ENCODE measurements around the gene CIB4. TPM values are rescaled to one million over a fixed set of nuclear protein-coding genes. Genes with fewer than 3 reads are reported as not detected.

Gene CIB4
- total and polyA plus RNA-seq, 9 donors: 3.9 TPM; not detected in 8

DNA sequence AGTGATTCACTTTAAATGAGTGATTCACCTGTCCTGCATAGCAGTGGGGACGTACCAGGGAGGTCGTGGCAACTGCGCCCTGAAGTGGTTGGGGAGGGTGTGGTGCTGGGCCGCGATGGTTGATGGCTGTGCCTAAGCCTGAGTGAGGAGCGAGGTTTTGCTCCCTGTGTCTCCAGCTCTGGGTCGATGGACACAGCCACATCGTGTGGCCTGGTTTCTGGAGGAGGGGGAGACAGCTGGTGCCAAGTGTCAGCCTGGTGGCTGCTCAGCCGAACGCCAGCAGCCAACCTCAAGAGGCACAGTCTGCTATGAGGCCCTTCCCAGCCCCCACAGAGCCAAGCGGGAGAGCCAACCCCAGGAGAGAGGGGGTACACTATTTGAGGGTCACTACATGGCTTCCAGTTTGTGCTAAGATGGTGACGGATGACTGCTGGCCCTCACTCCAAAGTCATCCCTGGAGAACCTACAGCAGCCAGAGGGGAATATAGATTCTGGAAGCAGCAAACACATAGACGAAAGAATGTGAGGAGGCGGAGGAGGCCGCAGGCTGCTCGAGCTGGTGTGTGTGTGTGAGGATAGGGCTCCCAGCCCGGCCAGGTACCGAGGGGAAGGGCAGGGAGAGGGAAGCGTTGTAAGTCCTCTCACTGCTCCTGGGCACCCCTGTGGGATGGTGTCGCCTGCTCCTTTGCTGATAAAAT lies 104.6 kb downstream of the CIB4 start:
- H3K36me3 ChIP-seq: no peaks in the 10 kb centered on the region
- TF ChIP-seq POLR2A (IDR thresholded peaks at IDR 0.05): no peak
- intact Hi-C loops (cut with DNase I): no loop called here
- no peaks in the 10 kb centered on the region for H3K9me3 ChIP-seq
- WGBS, 3 donors: 73 to 86% (median 81%) methylated on average over 20 of the region's 20 CpGs
- no peak for DNase-seq
- no peaks in the 10 kb centered on the region for H3K4me1 ChIP-seq (ENCODE audit: insufficient read depth)
- no peaks in the 10 kb centered on the region for H3K27me3 ChIP-seq
- H3K4me3 ChIP-seq: no peak overlapping the region
- H3K27ac ChIP-seq: no peak overlapping the region

DNA sequence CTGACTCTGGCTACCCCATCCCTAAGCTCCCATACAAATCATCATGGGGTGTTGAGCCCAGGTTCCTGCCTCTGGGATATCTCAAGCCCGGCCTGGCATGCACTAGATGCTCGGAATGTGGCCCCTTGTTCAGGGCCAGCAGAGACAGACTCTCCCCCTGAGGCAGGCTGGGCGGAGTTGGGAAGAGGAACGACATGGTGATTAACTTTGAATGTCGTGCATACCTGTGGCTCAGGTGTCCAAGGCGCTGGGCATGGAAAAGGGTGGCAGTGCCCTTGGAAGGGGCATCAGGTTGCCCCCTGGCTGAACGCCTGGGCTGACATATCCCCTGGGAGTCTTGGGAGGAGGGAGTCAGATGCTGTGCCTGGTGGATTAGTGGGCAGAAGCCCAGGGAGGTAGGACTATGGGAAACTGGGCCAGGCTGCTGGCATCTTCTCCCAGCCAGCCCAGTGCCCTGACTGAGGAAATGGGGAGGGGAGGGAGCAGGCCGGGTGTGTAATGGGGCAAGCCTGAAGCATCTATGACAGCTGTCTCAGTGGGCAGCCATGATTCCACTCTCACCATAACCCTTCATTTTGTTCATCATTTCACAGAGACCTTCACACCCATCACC lies 105.4 kb downstream of the CIB4 start:
- Histone ChIP-seq H3K4me3 (no peak overlapping the region), H3K4me1 (ENCODE audit: insufficient read depth) (no peaks in the 10 kb centered on the region), H3K9me3 (no peaks in the 10 kb centered on the region), H3K27ac (no peak overlapping the region), H3K36me3 (no peaks in the 10 kb centered on the region), H3K27me3 (no peaks in the 10 kb centered on the region)
- 74 to 87% (median 80%) methylated on average over 8 of the region's 8 CpGs for WGBS, 3 donors
- TF ChIP-seq, protein P1, sequence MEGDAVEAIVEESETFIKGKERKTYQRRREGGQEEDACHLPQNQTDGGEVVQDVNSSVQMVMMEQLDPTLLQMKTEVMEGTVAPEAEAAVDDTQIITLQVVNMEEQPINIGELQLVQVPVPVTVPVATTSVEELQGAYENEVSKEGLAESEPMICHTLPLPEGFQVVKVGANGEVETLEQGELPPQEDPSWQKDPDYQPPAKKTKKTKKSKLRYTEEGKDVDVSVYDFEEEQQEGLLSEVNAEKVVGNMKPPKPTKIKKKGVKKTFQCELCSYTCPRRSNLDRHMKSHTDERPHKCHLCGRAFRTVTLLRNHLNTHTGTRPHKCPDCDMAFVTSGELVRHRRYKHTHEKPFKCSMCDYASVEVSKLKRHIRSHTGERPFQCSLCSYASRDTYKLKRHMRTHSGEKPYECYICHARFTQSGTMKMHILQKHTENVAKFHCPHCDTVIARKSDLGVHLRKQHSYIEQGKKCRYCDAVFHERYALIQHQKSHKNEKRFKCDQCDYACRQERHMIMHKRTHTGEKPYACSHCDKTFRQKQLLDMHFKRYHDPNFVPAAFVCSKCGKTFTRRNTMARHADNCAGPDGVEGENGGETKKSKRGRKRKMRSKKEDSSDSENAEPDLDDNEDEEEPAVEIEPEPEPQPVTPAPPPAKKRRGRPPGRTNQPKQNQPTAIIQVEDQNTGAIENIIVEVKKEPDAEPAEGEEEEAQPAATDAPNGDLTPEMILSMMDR (IDR thresholded peaks at IDR 0.05): no peak
- TF ChIP-seq POLR2A (IDR thresholded peaks at IDR 0.05) (no peak), EP300 (IDR thresholded peaks at IDR 0.05) (no peak)
- DNase-seq: no peak
- intact Hi-C loops (cut with DNase I): no loop called here

DNA sequence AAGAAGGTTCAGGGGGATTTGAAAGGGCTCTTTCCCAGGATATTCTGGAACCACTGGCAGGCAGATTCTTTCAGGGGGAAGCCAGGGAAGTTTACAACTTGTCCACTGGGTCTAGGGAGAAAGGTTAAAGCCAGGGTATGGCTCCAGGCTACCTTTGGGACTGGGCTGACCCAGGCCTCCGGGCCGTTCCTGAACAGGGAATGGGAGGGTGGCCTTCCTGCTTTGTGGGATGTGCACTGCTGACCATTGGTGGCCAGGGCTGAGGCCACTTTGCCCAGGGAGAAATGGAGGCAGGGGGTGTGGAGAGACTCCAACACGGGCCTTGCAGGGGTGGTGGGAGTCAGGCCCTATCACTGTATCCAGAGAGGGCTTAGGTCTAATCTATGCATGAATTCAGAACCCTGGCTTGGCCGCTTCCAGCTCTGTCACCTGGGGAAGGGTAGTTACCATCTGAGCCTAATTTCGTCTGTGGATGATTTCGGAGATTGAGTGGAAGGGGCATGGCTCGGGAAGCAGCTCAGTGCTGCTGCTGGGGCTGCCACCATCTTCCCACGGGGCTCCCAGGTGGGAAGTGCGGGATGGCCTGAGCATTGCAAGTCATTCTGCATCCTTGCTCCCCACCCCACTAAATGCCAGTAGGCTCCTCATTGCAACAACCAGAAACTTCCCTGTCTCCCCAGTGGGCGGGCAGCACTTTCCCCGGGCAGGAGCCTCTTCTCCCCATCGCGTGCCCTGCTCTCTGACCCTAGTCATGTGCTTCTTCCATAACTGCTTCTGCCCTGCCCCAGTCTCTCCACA lies 106.1 kb downstream of the CIB4 start:
- no peak overlapping the region for H3K4me3 ChIP-seq
- intact Hi-C loops (cut with DNase I): no loop called here
- WGBS, 3 donors: 87 to 92% (median 87%) methylated on average over 13 of the region's 13 CpGs

DNA sequence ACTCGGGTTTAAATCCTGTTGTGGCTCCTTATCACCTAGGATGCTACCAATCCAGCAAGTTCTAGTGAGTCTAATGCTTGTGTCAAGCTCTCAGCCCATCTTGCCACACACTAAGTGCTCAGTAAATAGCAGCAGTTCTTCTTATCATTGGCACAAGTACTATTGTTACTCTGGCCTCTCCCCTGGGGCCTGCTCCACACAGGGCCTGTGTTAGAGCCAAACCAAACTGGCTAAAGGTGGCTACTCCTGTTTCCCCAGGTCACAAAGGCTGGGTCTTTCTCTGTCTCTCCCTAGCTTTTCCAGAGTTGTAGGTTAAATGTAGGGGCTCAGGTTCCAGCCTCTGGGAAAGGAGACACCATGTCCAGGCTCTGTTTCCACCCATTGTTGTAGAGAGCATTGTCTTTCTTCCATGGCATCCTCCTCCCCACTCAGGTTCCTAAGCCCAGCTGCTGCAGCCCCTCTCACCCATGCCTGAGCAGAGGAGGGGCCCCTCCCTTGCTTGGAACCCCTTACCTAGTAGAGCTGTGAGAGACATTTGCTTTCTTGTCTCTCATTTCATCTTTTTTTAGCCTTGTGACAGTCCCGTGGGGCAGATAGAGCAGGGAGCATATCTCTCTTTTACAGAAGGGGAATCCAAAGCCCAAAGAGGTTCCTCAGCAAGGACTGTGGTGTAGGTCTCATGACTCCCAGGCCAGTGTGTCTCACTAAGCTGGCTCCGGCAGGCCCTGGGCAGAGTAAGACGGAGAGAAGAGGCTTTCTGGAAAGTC lies 106.9 kb downstream of the CIB4 start:
- H3K9me3 ChIP-seq: no peaks in the 10 kb centered on the region
- no peak overlapping the region for H3K27ac ChIP-seq
- no peak for DNase-seq

More for the DNA sequence above, 106.1 kb downstream of the CIB4 start:
- no peak overlapping the region for H3K27ac ChIP-seq
- TF ChIP-seq POLR2A (IDR thresholded peaks at IDR 0.05) (no peak), EP300 (IDR thresholded peaks at IDR 0.05) (no peak)
- TF ChIP-seq, protein P1 (IDR thresholded peaks at IDR 0.05): no peak
- H3K9me3 ChIP-seq: no peaks in the 10 kb centered on the region
- H3K27me3 ChIP-seq: no peaks in the 10 kb centered on the region
- no peaks in the 10 kb centered on the region for H3K4me1 ChIP-seq (ENCODE audit: insufficient read depth)
- DNase-seq: no peak
- H3K36me3 ChIP-seq: no peaks in the 10 kb centered on the region

More for the DNA sequence above, 106.9 kb downstream of the CIB4 start:
- Histone ChIP-seq H3K36me3 (no peaks in the 10 kb centered on the region), H3K4me1 (ENCODE audit: insufficient read depth) (no peaks in the 10 kb centered on the region), H3K27me3 (no peaks in the 10 kb centered on the region), H3K4me3 (no peak overlapping the region)
- WGBS, 3 donors: 80 to 93% (median 87%) methylated on average over 4 of the region's 4 CpGs
- intact Hi-C loops (cut with DNase I): no loop called here
- TF ChIP-seq, protein P1 (IDR thresholded peaks at IDR 0.05): no peak
- TF ChIP-seq EP300 (IDR thresholded peaks at IDR 0.05): no peak
- no peak for TF ChIP-seq POLR2A (IDR thresholded peaks at IDR 0.05)

Measured in ovary (tissue), 9 donors.